GM12873 (cell line): ENCODE data around the gene KCNK16.
A peak's percentile ranks its signal among the peaks of the same experiment; 100 is the strongest.

Experiments
- CTCF ChIP-seq: IDR thresholded peaks from 2 replicates; pipeline ENCODE4 v1.5.1; 2012; ENCODE audit warnings: low read depth, mild to moderate bottlenecking, moderate library complexity, low read length, control low read depth; ENCODE audit not compliant: insufficient read depth; ENCODE audit errors: missing control alignments

Gene KCNK16

DNA sequence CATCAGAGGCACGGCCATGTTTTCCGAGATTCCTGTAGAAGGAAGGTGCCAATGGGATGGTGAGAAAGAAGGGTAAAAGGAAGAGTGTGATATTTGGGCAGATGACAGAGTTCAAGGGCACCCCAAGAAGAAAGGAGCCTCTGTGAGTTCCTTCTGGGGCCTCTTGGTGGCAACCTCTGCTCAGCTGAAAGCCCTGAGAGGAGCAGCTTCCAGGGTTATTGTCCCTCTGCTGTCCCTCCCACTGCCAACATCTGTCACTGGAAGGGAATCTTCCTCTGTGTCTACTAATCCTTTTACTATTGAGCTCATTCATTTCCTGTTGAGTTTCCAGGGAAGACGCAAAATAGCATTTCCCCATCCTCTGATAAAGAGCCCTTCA lies 40.0 kb upstream of the KCNK16 start:
- TF ChIP-seq CTCF = peak; percentile 25

GRCh38 chr6:39361657-39362486 lies 39.4 kb upstream of the KCNK16 start:
- TF ChIP-seq CTCF = peak; percentile 93

GRCh38 chr6:39360378-39360777 lies 37.9 kb upstream of the KCNK16 start:
- TF ChIP-seq CTCF = no peak

GRCh38 chr6:39357998-39358686 lies 35.6 kb upstream of the KCNK16 start:
- TF ChIP-seq CTCF = no peak

GRCh38 chr6:39353698-39354315 lies 31.3 kb upstream of the KCNK16 start:
- TF ChIP-seq CTCF = no peak

- no peak for TF ChIP-seq CTCF
Measured at GRCh38 chr6:39350723-39351505, 28.4 kb upstream of the KCNK16 start.
